Trophoblast cell (in vitro differentiated cells and primary cell): ENCODE measurements around the gene TRAPPC14.

Experiments used
- DNase-seq, 2 donors: peaks; one replicate each; pipeline ENCODE4 v3.0.0-alpha.2; 2016
- H2AFZ ChIP-seq: 2 replicates; pipeline ENCODE4 v1.6.1; 2013; ENCODE audit warnings: low read length, moderate library complexity, mild to moderate bottlenecking; ENCODE audit not compliant: insufficient read depth, poor library complexity
- H2AK5ac ChIP-seq: 2 replicates; pipeline ENCODE4 v1.6.1; 2013; ENCODE audit warnings: mild to moderate bottlenecking, low read length
- H2BK120ac ChIP-seq: 2 replicates; pipeline ENCODE4 v1.6.1; 2013; ENCODE audit warnings: low read length, mild to moderate bottlenecking, moderate library complexity; ENCODE audit not compliant: insufficient read depth, poor library complexity
- H2BK12ac ChIP-seq: 2 replicates; pipeline ENCODE4 v1.6.1; 2013; ENCODE audit warnings: mild to moderate bottlenecking, low read length, moderate library complexity
- H2BK5ac ChIP-seq: 2 replicates; pipeline ENCODE4 v1.6.1; 2013; ENCODE audit warnings: low read length, low read depth, moderate library complexity, mild to moderate bottlenecking; ENCODE audit not compliant: poor library complexity
- H3K14ac ChIP-seq: 2 replicates; pipeline ENCODE4 v1.6.1; 2013; ENCODE audit warnings: mild to moderate bottlenecking, low read length
- H3K18ac ChIP-seq: 2 replicates; pipeline ENCODE4 v1.6.1; 2013; ENCODE audit warnings: mild to moderate bottlenecking, low read length
- H3K23ac ChIP-seq: 2 replicates; pipeline ENCODE4 v1.6.1; 2013; ENCODE audit warnings: low read length
- H3K27ac ChIP-seq: 2 replicates; pipeline ENCODE4 v1.5.1; 2013; ENCODE audit warnings: low read depth, mild to moderate bottlenecking, inconsistent platforms, low read length, moderate library complexity
- H3K27me3 ChIP-seq: 2 replicates; pipeline ENCODE4 v1.6.1; 2013; ENCODE audit warnings: inconsistent platforms, mild to moderate bottlenecking, low read length, moderate library complexity; ENCODE audit not compliant: insufficient read depth
- H3K36me3 ChIP-seq, 2 experiments: 1 replicate in 1 of 2; 2 replicates in 1 of 2; pipeline ENCODE4 v1.6.1; 2013; ENCODE audit warnings: low read length in 2 of 2, mild to moderate bottlenecking in 2 of 2, moderate library complexity in 1 of 2; ENCODE audit not compliant: insufficient read depth in 2 of 2, control insufficient read depth in 1 of 2
- H3K4ac ChIP-seq: 2 replicates; pipeline ENCODE4 v1.6.1; 2013; ENCODE audit warnings: low read depth, mild to moderate bottlenecking, low read length, moderate library complexity
- H3K4me1 ChIP-seq, 2 experiments: 1 replicate in 1 of 2; 2 replicates in 1 of 2; pipeline ENCODE4 v1.6.1; 2013; ENCODE audit warnings: low read length in 2 of 2, mild to moderate bottlenecking in 2 of 2, moderate library complexity in 1 of 2; ENCODE audit not compliant: insufficient read depth in 2 of 2, control insufficient read depth in 1 of 2
- H3K4me2 ChIP-seq: 2 replicates; pipeline ENCODE4 v1.6.1; 2013; ENCODE audit warnings: inconsistent platforms, mild to moderate bottlenecking, low read length, moderate library complexity
- H3K4me3 ChIP-seq: 2 replicates; pipeline ENCODE4 v1.5.1; 2013; ENCODE audit warnings: mild to moderate bottlenecking, low read depth, low read length, inconsistent platforms
- H3K79me1 ChIP-seq: one replicate; pipeline ENCODE4 v1.6.1; 2013; ENCODE audit warnings: low read length
- H3K79me2 ChIP-seq: 2 replicates; pipeline ENCODE4 v1.6.1; 2013; ENCODE audit warnings: low read length, mild to moderate bottlenecking; ENCODE audit not compliant: control insufficient read depth, insufficient read depth, poor library complexity
- H3K9ac ChIP-seq: 2 replicates; pipeline ENCODE4 v1.6.1; 2013; ENCODE audit warnings: mild to moderate bottlenecking, low read length
- H3K9me3 ChIP-seq: 2 replicates; pipeline ENCODE4 v1.6.1; 2013; ENCODE audit warnings: low read depth, mild to moderate bottlenecking, control low read depth, inconsistent platforms, low read length; ENCODE audit not compliant: insufficient read depth
- H4K12ac ChIP-seq: 2 replicates; pipeline ENCODE4 v1.6.1; 2013; ENCODE audit warnings: low read depth, mild to moderate bottlenecking, low read length, moderate library complexity
- H4K8ac ChIP-seq: 2 replicates; pipeline ENCODE4 v1.6.1; 2013; ENCODE audit warnings: low read depth, mild to moderate bottlenecking, low read length, moderate library complexity
- H4K91ac ChIP-seq: one replicate; pipeline ENCODE4 v1.6.1; 2013; ENCODE audit warnings: low read depth, mild to moderate bottlenecking, low read length, moderate library complexity
- WGBS: extraction: QIAGEN DNeasy Blood & Tissue Kit; methylation state at CpG from one replicate; pipeline ENCODE4 v1.1.7; 2013; ENCODE audit warnings: missing lambda C conversion rate; ENCODE audit not compliant: insufficient read length, insufficient coverage; ENCODE audit errors: extremely low coverage; 5-methylcytosine and 5-hydroxymethylcytosine counted together

The TRAPPC14 gene

DNA sequence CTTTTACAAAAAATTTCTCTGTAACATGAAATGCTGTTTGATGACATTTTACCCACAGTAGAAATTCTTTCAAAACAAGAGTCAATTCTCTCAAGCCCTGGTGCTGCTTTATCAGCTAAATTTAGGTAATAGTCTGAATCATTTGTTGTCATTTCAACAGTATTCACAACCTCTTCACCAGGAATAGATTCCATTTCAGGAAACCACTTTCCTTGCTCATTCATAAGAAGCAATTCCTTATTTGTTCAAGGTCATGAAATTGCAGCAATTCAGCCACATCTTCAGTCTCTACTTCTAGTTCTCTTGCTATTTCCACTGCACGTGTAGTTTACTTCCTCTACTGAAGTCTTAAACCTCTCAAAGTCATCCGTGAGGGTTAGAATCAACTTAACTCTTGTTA, 33.3 kb upstream of the TRAPPC14 start:
- no peak overlapping the region for H3K4me3 ChIP-seq
- no peak overlapping the region for H3K23ac ChIP-seq
- no peaks in the 10 kb centered on the region for H3K79me1 ChIP-seq
- no peak overlapping the region for H3K9ac ChIP-seq
- no CpG with 5 or more reads among the region's 2 CpGs for WGBS
- H3K4ac ChIP-seq, result no peak overlapping the region
- no peak overlapping the region for H2BK120ac ChIP-seq
- DNase-seq, result peak in 1 of 2 donors; percentile 66
- H2AK5ac ChIP-seq, result no peak overlapping the region
- H3K27me3 ChIP-seq, result no peaks in the 10 kb centered on the region
- no peak overlapping the region for H2BK12ac ChIP-seq
- H2BK5ac ChIP-seq, result no peak overlapping the region
- H4K91ac ChIP-seq, result no peak overlapping the region
- no peaks in the 10 kb centered on the region for H3K4me1 ChIP-seq
- no peak overlapping the region for H4K8ac ChIP-seq
- no peak overlapping the region for H2AFZ ChIP-seq
- H3K9me3 ChIP-seq, result no peaks in the 10 kb centered on the region
- no peak overlapping the region for H3K4me2 ChIP-seq
- H3K14ac ChIP-seq, result no peak overlapping the region
- H4K12ac ChIP-seq, result no peak overlapping the region
- H3K36me3 ChIP-seq, result no peaks in the 10 kb centered on the region
- no peaks in the 10 kb centered on the region for H3K79me2 ChIP-seq
- H3K18ac ChIP-seq, result no peak overlapping the region
- H3K27ac ChIP-seq, result no peak overlapping the region

DNA sequence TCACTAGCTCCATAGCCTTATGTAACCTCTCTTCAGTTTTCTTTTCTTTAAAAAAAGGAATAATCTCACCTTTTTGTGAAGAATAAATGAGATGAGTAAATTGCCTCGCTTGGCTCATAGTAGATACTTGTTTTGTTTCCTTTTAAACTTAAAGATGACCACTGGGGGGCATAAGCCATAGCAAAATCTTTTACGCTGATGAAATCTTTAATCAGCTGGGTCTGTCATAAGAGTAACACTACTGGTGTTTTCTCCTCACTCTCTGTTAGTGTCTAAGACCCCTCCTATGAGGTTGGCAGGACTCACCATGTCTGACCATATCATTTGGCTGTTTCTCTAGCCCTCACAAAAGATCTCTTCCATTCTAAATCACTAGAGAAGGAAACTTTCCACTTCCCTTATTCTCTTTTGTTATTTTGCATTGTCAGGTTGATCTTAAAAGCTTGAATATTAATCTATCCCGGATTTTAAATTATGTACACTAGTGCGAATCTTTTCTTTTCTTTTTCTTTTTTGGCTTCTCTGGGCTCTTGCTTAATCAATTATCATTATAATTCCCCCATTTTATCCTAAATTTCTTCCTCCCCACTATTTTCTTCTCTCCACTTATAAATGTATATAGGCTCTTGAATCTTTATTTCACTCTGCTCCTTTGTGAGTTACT, 31.7 kb upstream of the TRAPPC14 start:
- peak in 1 of 2 donors; percentile 54 for DNase-seq
- H4K91ac ChIP-seq, result no peak overlapping the region
- no peaks in the 10 kb centered on the region for H3K9me3 ChIP-seq
- no CpG with 5 or more reads among the region's 4 CpGs for WGBS
- H3K23ac ChIP-seq, result no peak overlapping the region
- H3K4me1 ChIP-seq, result no peaks in the 10 kb centered on the region
- H2AFZ ChIP-seq, result no peak overlapping the region
- H2BK12ac ChIP-seq, result no peak overlapping the region
- no peak overlapping the region for H3K18ac ChIP-seq
- no peaks in the 10 kb centered on the region for H3K79me2 ChIP-seq
- no peak overlapping the region for H3K27ac ChIP-seq
- H4K12ac ChIP-seq, result no peak overlapping the region
- H3K36me3 ChIP-seq, result no peaks in the 10 kb centered on the region
- no peaks in the 10 kb centered on the region for H3K27me3 ChIP-seq
- H3K79me1 ChIP-seq, result no peaks in the 10 kb centered on the region
- no peak overlapping the region for H3K4me3 ChIP-seq
- H3K9ac ChIP-seq, result no peak overlapping the region
- no peak overlapping the region for H3K14ac ChIP-seq
- no peak overlapping the region for H4K8ac ChIP-seq
- no peak overlapping the region for H3K4me2 ChIP-seq
- no peak overlapping the region for H2BK5ac ChIP-seq
- H2BK120ac ChIP-seq, result no peak overlapping the region
- no peak overlapping the region for H3K4ac ChIP-seq
- no peak overlapping the region for H2AK5ac ChIP-seq

DNA sequence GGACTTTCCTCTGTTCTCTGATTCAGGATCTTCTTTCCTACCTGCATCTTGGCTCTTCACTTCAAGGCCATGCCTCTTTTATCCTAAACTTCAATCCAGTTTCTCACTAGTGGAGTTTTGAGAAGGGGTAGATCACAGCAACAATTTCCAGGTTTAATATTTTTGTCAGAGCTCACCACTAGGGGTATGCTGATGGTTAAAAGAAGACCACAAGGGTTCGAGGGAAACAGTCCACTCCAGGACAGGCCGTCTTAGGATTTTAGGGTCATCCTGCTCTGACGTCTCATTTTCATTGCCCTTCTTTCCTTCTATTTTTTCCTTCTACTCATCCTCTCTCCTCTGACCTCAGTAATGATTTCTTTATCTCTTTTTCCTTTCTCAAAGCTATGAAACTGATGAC, 30.5 kb upstream of the TRAPPC14 start:
- Histone ChIP-seq H3K18ac (no peak overlapping the region), H3K9me3 (no peaks in the 10 kb centered on the region), H2AFZ (no peak overlapping the region), H3K27me3 (no peaks in the 10 kb centered on the region), H3K36me3 (no peaks in the 10 kb centered on the region), H2BK12ac (no peak overlapping the region), H3K4ac (no peak overlapping the region), H3K27ac (no peak overlapping the region), H3K79me2 (no peaks in the 10 kb centered on the region), H3K4me2 (no peak overlapping the region), H4K8ac (no peak overlapping the region), H3K9ac (no peak overlapping the region), H4K12ac (no peak overlapping the region), H3K79me1 (no peaks in the 10 kb centered on the region), H4K91ac (no peak overlapping the region), H3K14ac (no peak overlapping the region), H2BK120ac (no peak overlapping the region), H2AK5ac (no peak overlapping the region), H3K23ac (no peak overlapping the region), H3K4me3 (no peak overlapping the region), H3K4me1 (no peaks in the 10 kb centered on the region), H2BK5ac (no peak overlapping the region)
- DNase-seq, result no peak
- no CpG with 5 or more reads among the region's 3 CpGs for WGBS

DNA sequence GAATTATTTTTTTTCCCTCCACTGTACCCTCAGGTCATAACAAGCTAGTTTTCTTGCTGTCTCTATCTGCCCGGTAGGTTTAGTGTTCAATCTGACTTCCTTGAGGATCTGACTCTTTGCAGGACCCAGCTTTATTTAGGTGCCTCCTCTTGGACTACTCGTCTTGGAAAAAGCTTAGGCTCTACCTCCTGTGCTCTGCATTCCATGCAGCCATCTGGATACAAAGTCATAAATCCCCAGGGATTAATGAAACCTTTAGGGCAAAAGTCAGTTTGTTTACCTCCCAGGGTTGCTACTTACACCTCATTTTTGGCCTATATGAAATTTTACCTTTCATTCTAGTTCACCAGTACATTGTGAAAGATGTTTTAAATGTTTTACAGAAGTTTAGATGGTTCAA, 27.2 kb upstream of the TRAPPC14 start:
- no peak overlapping the region for H2AFZ ChIP-seq
- H3K4me3 ChIP-seq, result no peak overlapping the region
- H3K79me2 ChIP-seq, result no peaks in the 10 kb centered on the region
- H3K4me1 ChIP-seq, result no peaks in the 10 kb centered on the region
- no peaks in the 10 kb centered on the region for H3K79me1 ChIP-seq
- no peak overlapping the region for H3K23ac ChIP-seq
- H4K12ac ChIP-seq, result no peak overlapping the region
- H3K27me3 ChIP-seq, result no peaks in the 10 kb centered on the region
- no peak overlapping the region for H3K4ac ChIP-seq
- H4K91ac ChIP-seq, result no peak overlapping the region
- no peak overlapping the region for H3K27ac ChIP-seq
- no peak overlapping the region for H2AK5ac ChIP-seq
- no peak for DNase-seq
- H3K18ac ChIP-seq, result no peak overlapping the region
- no peaks in the 10 kb centered on the region for H3K9me3 ChIP-seq
- H4K8ac ChIP-seq, result no peak overlapping the region
- H3K9ac ChIP-seq, result no peak overlapping the region
- no CpG with 5 or more reads among the region's 2 CpGs for WGBS
- H3K4me2 ChIP-seq, result no peak overlapping the region
- no peak overlapping the region for H2BK12ac ChIP-seq
- H3K14ac ChIP-seq, result no peak overlapping the region
- no peak overlapping the region for H2BK5ac ChIP-seq
- H2BK120ac ChIP-seq, result no peak overlapping the region
- H3K36me3 ChIP-seq, result no peaks in the 10 kb centered on the region
